Omental fat pad (tissue), 4 donors: ENCODE measurements around the gene SORCS2. TPM values are rescaled to one million over a fixed set of nuclear protein-coding genes. Genes with fewer than 3 reads are reported as not detected.

Experiments used
- ATAC-seq: fragments of 150-250 bp; one replicate; pipeline ENCODE4 v1.9.1; 2016; ENCODE audit warnings: mild to moderate bottlenecking, moderate library complexity; ENCODE audit not compliant: low FRiP score
- DNase-seq: peaks from one replicate; pipeline ENCODE4 v3.0.0-alpha.2; 2019; ENCODE audit warnings: low spot score
- CTCF ChIP-seq, 3 donors: fragments of 450-650 bp; IDR thresholded peaks; one replicate each; pipeline ENCODE4 v1.5.1; 2016 to 2017; ENCODE audit warnings: antibody characterized with exemption in 3 of 3, mild to moderate bottlenecking in 3 of 3, moderate library complexity in 2 of 3
- total RNA-seq, 4 donors: library from RNA; depleted of rRNA; stranded (reverse); fragments of >200 nt; gene quantifications; one replicate each; pipeline ENCODE4 v1.1.0, GENCODE V29; 2016

The SORCS2 gene
- total RNA-seq, 4 donors from 2014 or later = 0.63 to 4.6 (median 1.2) TPM

DNA sequence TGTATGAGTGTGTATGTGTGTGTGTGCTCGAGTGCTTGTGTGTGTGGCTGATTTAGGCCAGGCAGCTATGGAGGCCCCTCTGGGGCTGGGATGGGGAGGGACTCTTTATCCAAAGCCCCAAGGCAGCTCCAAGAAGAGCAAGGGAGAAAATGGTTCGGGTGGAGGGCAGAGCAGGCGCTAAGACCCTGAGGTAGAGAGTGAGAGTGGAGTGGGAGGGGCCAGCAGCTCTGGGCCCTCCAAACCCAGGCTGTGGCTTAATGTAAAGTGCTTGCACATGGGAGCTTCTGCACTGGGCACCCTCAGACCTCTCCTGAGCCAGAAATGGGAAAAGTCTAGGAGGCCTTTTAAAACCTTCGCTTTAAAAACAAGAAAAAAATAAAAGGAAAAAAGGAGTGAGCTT is 475.9 kb downstream of the SORCS2 start:
- no peak for ATAC-seq
- no peak for TF ChIP-seq CTCF (IDR thresholded peaks at IDR 0.05)
- DNase-seq = no peak

DNA sequence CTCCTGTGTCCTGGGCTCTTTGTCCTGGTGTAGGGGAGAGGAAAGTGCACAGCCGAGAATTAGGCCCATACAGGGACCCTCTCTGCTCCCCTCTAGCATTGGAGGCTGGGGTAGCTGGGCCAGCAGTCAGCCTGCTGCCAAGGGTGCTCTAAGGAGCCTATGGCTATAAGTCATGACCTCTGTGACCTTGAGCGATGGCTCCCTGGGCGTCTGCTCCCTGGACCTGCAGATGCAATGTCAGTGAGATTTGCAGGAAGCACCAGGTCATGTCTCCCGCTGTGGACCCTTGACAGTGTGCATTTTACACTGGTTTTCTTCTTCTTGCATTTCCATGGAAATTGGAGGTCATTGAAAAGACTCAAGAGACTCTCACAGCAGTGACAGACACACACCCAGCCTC is 476.5 kb downstream of the SORCS2 start:
- ATAC-seq (no peak), DNase-seq (no peak)
- TF ChIP-seq CTCF (IDR thresholded peaks at IDR 0.05) = no peak

GRCh38 chr4:7672601-7673000 is 480.3 kb downstream of the SORCS2 start:
- ATAC-seq = no peak
- TF ChIP-seq CTCF (IDR thresholded peaks at IDR 0.05) = no peak

DNA sequence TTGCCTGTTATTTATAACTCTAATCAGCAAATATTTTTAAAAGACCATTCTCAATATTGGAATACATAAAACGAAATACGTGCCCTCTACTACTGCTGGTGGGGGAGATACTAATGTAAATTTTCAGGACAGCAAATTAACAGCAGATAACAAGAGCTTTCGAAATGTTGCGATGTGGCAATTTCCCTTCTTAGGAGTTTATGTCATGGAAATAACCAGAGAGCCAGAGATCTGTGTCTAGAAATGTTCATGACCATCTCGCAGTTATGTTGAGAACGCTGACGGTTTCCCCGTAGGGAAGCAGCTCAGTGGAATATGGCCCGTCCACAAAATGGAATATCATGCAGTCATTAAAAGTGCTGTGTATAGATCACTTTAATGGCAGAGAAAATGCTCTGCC is 480.8 kb downstream of the SORCS2 start:
- TF ChIP-seq CTCF (IDR thresholded peaks at IDR 0.05) = no peak
- ATAC-seq = no peak
- no peak for DNase-seq

More at GRCh38 chr4:7672601-7673000, 480.3 kb downstream of the SORCS2 start:
- no peak for DNase-seq

- ATAC-seq (no peak), DNase-seq (no peak)
- TF ChIP-seq CTCF (IDR thresholded peaks at IDR 0.05) = no peak
Measured at GRCh38 chr4:7674706-7675105, 482.4 kb downstream of the SORCS2 start.

GRCh38 chr4:7675136-7675535 is 482.8 kb downstream of the SORCS2 start:
- TF ChIP-seq CTCF (IDR thresholded peaks at IDR 0.05) = no peak
- ATAC-seq (no peak), DNase-seq (no peak)

DNA sequence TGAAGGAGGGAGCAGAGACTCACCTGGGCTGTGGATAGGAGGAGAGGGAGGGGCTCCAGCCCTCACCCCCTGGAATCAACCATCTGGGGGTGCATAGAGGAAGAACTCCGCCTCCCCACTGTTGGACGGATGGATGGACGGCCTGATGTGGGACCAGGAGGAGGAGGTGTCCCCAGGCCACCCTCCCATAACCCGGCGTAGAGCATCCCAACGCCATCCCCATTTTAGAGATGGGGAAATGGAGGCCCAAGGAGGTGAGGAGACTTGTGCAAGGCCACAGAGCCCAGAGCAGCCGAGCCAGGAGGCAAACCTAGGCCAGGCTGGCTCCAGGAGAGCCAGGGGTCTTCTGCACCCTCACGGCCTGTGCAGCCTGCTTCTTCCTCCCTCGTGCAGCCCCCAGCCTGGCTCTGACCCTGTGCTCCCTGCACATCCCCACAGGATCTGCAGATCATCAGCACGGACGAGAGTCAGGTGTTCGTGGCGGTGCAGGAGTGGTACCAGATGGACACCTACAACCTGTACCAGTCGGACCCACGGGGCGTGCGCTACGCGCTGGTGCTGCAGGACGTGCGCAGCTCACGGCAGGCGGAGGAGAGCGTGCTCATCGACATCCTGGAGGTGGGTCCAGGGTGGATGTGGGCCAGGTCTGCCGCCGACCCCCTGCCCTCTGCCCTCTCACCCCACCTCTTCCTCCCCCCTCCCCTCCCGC is 483.4 kb downstream of the SORCS2 start:
- TF ChIP-seq CTCF (IDR thresholded peaks at IDR 0.05) = no peak
- ATAC-seq (no peak), DNase-seq (no peak)
